HG03108 (cell line): ENCODE data around the gene ABCD1.

Source experiments
- ATAC-seq: cut with Tn5 transposase; IDR thresholded peaks from one replicate; pipeline ENCODE4 v1.9.1; 2021; ENCODE audit warnings: moderate library complexity; ENCODE audit not compliant: unreplicated experiment

Gene ABCD1

GRCh38 chrX:153750127-153750774 lies 25.6 kb downstream of the ABCD1 start:
- no peak for ATAC-seq

GRCh38 chrX:153755136-153755535 lies 30.5 kb downstream of the ABCD1 start:
- ATAC-seq: no peak

- ATAC-seq: no peak
These were observed 37.2 kb downstream of the ABCD1 start for GRCh38 chrX:153761863-153762262.

GRCh38 chrX:153762626-153763173 lies 38.0 kb downstream of the ABCD1 start:
- ATAC-seq: no peak

GRCh38 chrX:153763298-153763932 lies 38.8 kb downstream of the ABCD1 start:
- ATAC-seq: no peak

GRCh38 chrX:153763989-153764755 lies 39.5 kb downstream of the ABCD1 start, which contains the start of gene PLXNB3:
PLXNB3 (plus strand) TSS chrX:153764249; CDS start chrX:153765536, 1,287 bp downstream.
- ATAC-seq: no peak

- ATAC-seq: no peak
These were observed 40.1 kb downstream of the ABCD1 start for GRCh38 chrX:153764786-153765137.

- no peak for ATAC-seq
These were observed 40.8 kb downstream of the ABCD1 start for GRCh38 chrX:153765138-153766079.

GRCh38 chrX:153766098-153766817 lies 41.6 kb downstream of the ABCD1 start:
- no peak for ATAC-seq

GRCh38 chrX:153766871-153767673 lies 42.4 kb downstream of the ABCD1 start:
- no peak for ATAC-seq

GRCh38 chrX:153767674-153768055 lies 43.0 kb downstream of the ABCD1 start:
- ATAC-seq: no peak

- ATAC-seq: no peak
These were observed 43.9 kb downstream of the ABCD1 start for GRCh38 chrX:153768311-153769157.

GRCh38 chrX:153769158-153769864 lies 44.7 kb downstream of the ABCD1 start:
- ATAC-seq: no peak

GRCh38 chrX:153769865-153770600 lies 45.4 kb downstream of the ABCD1 start:
- ATAC-seq: no peak

GRCh38 chrX:153770601-153771414 lies 46.2 kb downstream of the ABCD1 start:
- ATAC-seq: no peak
